ENCODE data around the gene CDK13.

Gene CDK13

GRCh38 chr7:39952374-39952773, 2.3 kb downstream of the CDK13 start:
- Histone ChIP-seq H3K27ac (ENCODE audit: low read length) (peak overlapping the region; percentile 99), H3K9ac (ENCODE audit: low read length) (peak overlapping the region; percentile 95), H3K9me3 (ENCODE audit: insufficient read depth, low read length) (no peaks in the 10 kb centered on the region), H3K79me2 (ENCODE audit: low read length) (peaks cover 79% of the 10 kb centered on the region), H3K4me3 (ENCODE audit: low read length) (peak overlapping the region; percentile 96), H4K20me1 (ENCODE audit: insufficient read depth, low read length) (peaks cover 56% of the 10 kb centered on the region), H3K4me1 (ENCODE audit: low read length) (peaks cover 35% of the 10 kb centered on the region), H2AFZ (ENCODE audit: low read depth, low read length) (no peak overlapping the region), H3K4me2 (ENCODE audit: low read length) (peak overlapping the region; percentile 89), H3K27me3 (ENCODE audit: low read depth, low read length) (no peaks in the 10 kb centered on the region), H3K36me3 (replicated peaks; ENCODE audit: low read depth, low read length) (peaks cover 26% of the 10 kb centered on the region)
- TF ChIP-seq CTCF (IDR thresholded peaks at IDR 0.05; ENCODE audit: low read depth, low read length) (no peak), EZH2phosphoT487 (IDR thresholded peaks at IDR 0.05; ENCODE audit: low read depth) (no peak)

- Histone ChIP-seq H3K27ac (ENCODE audit: low read length) (no peak overlapping the region), H3K4me2 (ENCODE audit: low read length) (peak overlapping the region; percentile 89), H4K20me1 (ENCODE audit: insufficient read depth, low read length) (peaks cover 60% of the 10 kb centered on the region), H3K9me3 (ENCODE audit: insufficient read depth, low read length) (no peaks in the 10 kb centered on the region), H3K36me3 (replicated peaks; ENCODE audit: low read depth, low read length) (peaks cover 26% of the 10 kb centered on the region), H3K9ac (ENCODE audit: low read length) (peak overlapping the region; percentile 95), H3K79me2 (ENCODE audit: low read length) (peaks cover 84% of the 10 kb centered on the region), H3K4me1 (ENCODE audit: low read length) (peaks cover 39% of the 10 kb centered on the region), H3K27me3 (ENCODE audit: low read depth, low read length) (no peaks in the 10 kb centered on the region), H2AFZ (ENCODE audit: low read depth, low read length) (no peak overlapping the region), H3K4me3 (ENCODE audit: low read length) (peak overlapping the region; percentile 96)
- TF ChIP-seq CTCF (IDR thresholded peaks at IDR 0.05; ENCODE audit: low read depth, low read length) (no peak), EZH2phosphoT487 (IDR thresholded peaks at IDR 0.05; ENCODE audit: low read depth) (no peak)
Observed at GRCh38 chr7:39952803-39953202, 2.7 kb downstream of the CDK13 start.

- Histone ChIP-seq H3K27me3 (ENCODE audit: low read depth, low read length) (no peaks in the 10 kb centered on the region), H3K9ac (ENCODE audit: low read length) (no peak overlapping the region), H3K4me1 (ENCODE audit: low read length) (peaks cover 42% of the 10 kb centered on the region), H3K27ac (ENCODE audit: low read length) (no peak overlapping the region), H3K79me2 (ENCODE audit: low read length) (peaks cover 94% of the 10 kb centered on the region), H2AFZ (ENCODE audit: low read depth, low read length) (no peak overlapping the region), H3K4me3 (ENCODE audit: low read length) (peak overlapping the region; percentile 21; the same call in 1 of the 2 replicates), H3K36me3 (replicated peaks; ENCODE audit: low read depth, low read length) (peaks cover 26% of the 10 kb centered on the region), H4K20me1 (ENCODE audit: insufficient read depth, low read length) (peaks cover 79% of the 10 kb centered on the region), H3K9me3 (ENCODE audit: insufficient read depth, low read length) (no peaks in the 10 kb centered on the region), H3K4me2 (ENCODE audit: low read length) (peak overlapping the region; percentile 89)
- TF ChIP-seq EZH2phosphoT487 (IDR thresholded peaks at IDR 0.05; ENCODE audit: low read depth) (no peak), CTCF (IDR thresholded peaks at IDR 0.05; ENCODE audit: low read depth, low read length) (no peak)
Observed at GRCh38 chr7:39954694-39955093, 4.6 kb downstream of the CDK13 start.

GRCh38 chr7:39958038-39958437, 8.0 kb downstream of the CDK13 start:
- Histone ChIP-seq H3K4me1 (ENCODE audit: low read length) (peaks cover 42% of the 10 kb centered on the region), H3K27ac (ENCODE audit: low read length) (no peak overlapping the region), H3K9ac (ENCODE audit: low read length) (no peak overlapping the region), H3K79me2 (ENCODE audit: low read length) (peaks cover 94% of the 10 kb centered on the region), H3K4me3 (ENCODE audit: low read length) (peak overlapping the region; percentile 44), H4K20me1 (ENCODE audit: insufficient read depth, low read length) (peaks cover 79% of the 10 kb centered on the region), H3K36me3 (replicated peaks; ENCODE audit: low read depth, low read length) (peaks cover 24% of the 10 kb centered on the region), H3K27me3 (ENCODE audit: low read depth, low read length) (no peaks in the 10 kb centered on the region), H2AFZ (ENCODE audit: low read depth, low read length) (no peak overlapping the region), H3K9me3 (ENCODE audit: insufficient read depth, low read length) (no peaks in the 10 kb centered on the region), H3K4me2 (ENCODE audit: low read length) (peak overlapping the region; percentile 75)
- TF ChIP-seq CTCF (IDR thresholded peaks at IDR 0.05; ENCODE audit: low read depth, low read length) (no peak), EZH2phosphoT487 (IDR thresholded peaks at IDR 0.05; ENCODE audit: low read depth) (no peak)

All from OCI-LY3 (cell line).